GM12878 (cell line): ENCODE results near the gene CTXND2. TPM values are rescaled to one million over a fixed set of nuclear protein-coding genes. Genes with fewer than 3 reads are reported as not detected.

Source experiments
- ATAC-seq: fragments of 200-7000 bp; cut with Tn5 transposase; 3 replicates; pipeline ENCODE4 v1.9.1; 2020; ENCODE audit warnings: mild to moderate bottlenecking, moderate library complexity
- BruUV-seq: library from RNA; stranded (reverse); fragments of 400-500 nt; replicated peaks from 2 replicates; lab custom pipeline; 2021; lab: Mats Ljungman, UMichigan
- CTCF ChIA-PET: fragments of 300-600 bp; sonication (Branson Sonifier 250); formaldehyde crosslinking; extraction: SDS; loops from one replicate; lab custom pipeline; 2021; ENCODE audit warnings: inconsistent platforms; lab: Yijun Ruan, JAX
- POLR2A ChIA-PET: fragments of 350-600 bp; formaldehyde crosslinking; extraction: SDS; loops from one replicate; lab custom pipeline; 2021; ENCODE audit warnings: inconsistent platforms; lab: Charles Lee
- RAD21 ChIA-PET: fragments of 300-600 bp; sonication (Branson Sonifier 250); formaldehyde crosslinking; loops from one replicate; lab custom pipeline; 2023; ENCODE audit warnings: antibody characterized with exemption; ENCODE audit not compliant: unreplicated experiment; lab: Charles Lee
- SMC1A ChIA-PET: fragments of 300-600 bp; sonication (Branson Sonifier 250); formaldehyde crosslinking; loops from one replicate; lab custom pipeline; 2023; ENCODE audit not compliant: unreplicated experiment, uncharacterized antibody; lab: Charles Lee
- DNase-seq: peaks from one replicate; pipeline ENCODE4 v3.0.0-alpha.2; 2011; ENCODE audit warnings: low read depth, low spot score
- FAIRE-seq: peaks from 3 replicates; lab custom pipeline; 2011; peaks lifted over from hg19 to GRCh38; lab: Jason Lieb, UNC
- H2AFZ ChIP-seq: 2 replicates; pipeline ENCODE4 v1.6.0; 2011; ENCODE audit warnings: low read depth, low read length, control low read depth; ENCODE audit not compliant: control insufficient read depth
- H3K27ac ChIP-seq: 2 replicates; pipeline ENCODE4 v1.5.1; 2011; ENCODE audit warnings: control low read depth; ENCODE audit not compliant: control insufficient read depth, insufficient read depth
- H3K27me3 ChIP-seq, 2 experiments: replicated peaks in 1 of 2; 2 replicates each; pipeline versions ENCODE4 v1.6.0 to v1.6.1; 2011; ENCODE audit warnings: low read length in 1 of 2; ENCODE audit not compliant: control insufficient read depth in 2 of 2, insufficient read depth in 2 of 2
- H3K36me3 ChIP-seq, 2 experiments: 2 replicates each; pipeline ENCODE4 v1.5.1; 2011; ENCODE audit warnings: low read length in 1 of 2; ENCODE audit not compliant: control insufficient read depth in 2 of 2, insufficient read depth in 2 of 2
- H3K4me1 ChIP-seq: 2 replicates; pipeline ENCODE4 v1.6.1; 2011; ENCODE audit warnings: mild to moderate bottlenecking, low read length, moderate library complexity, mixed read lengths; ENCODE audit not compliant: control insufficient read depth, insufficient read depth
- H3K4me2 ChIP-seq: 2 replicates; pipeline ENCODE4 v1.6.0; 2011; ENCODE audit warnings: control low read depth; ENCODE audit not compliant: control insufficient read depth, insufficient read depth
- H3K4me3 ChIP-seq: fragments of 200-600 bp; sonication (generic); 2 replicates; pipeline ENCODE4 v1.5.1; 2016
- H3K79me2 ChIP-seq: 2 replicates; pipeline ENCODE4 v1.6.0; 2011; ENCODE audit warnings: low read length; ENCODE audit not compliant: control insufficient read depth, insufficient read depth
- H3K9ac ChIP-seq: 2 replicates; pipeline ENCODE4 v1.8.0; 2011; ENCODE audit warnings: low read length, control low read depth, mixed read lengths; ENCODE audit not compliant: control insufficient read depth, insufficient read depth
- H3K9me3 ChIP-seq: replicated peaks from 3 replicates; pipeline ENCODE4 v1.5.1; 2011; ENCODE audit warnings: mild to moderate bottlenecking, low read length; ENCODE audit not compliant: control insufficient read depth, insufficient read depth
- H4K20me1 ChIP-seq: 2 replicates; pipeline ENCODE4 v1.6.0; 2011; ENCODE audit not compliant: control insufficient read depth, insufficient read depth
- MLLT1 ChIP-seq: fragments of 450-650 bp; IDR thresholded peaks from 2 replicates; pipeline ENCODE4 v1.6.1; 2016; ENCODE audit warnings: mild to moderate bottlenecking
- RBBP5 ChIP-seq: fragments of 200-600 bp; sonication (generic); conservative IDR thresholded peaks from 2 replicates; pipeline ENCODE4 v1.6.1; 2016
- REST ChIP-seq: IDR thresholded peaks from 2 replicates; pipeline ENCODE4 v1.6.1; 2012; ENCODE audit warnings: mild to moderate bottlenecking, low read depth, low read length
- WGBS: methylation state at CpG from one replicate; pipeline ENCODE4 v1.1.6; 2016; ENCODE audit warnings: low lambda C conversion rate; ENCODE audit not compliant: insufficient replicate concordance, insufficient coverage; ENCODE audit errors: missing lambda C conversion rate; 5-methylcytosine and 5-hydroxymethylcytosine counted together
- in situ Hi-C: fragments of 300-500 bp; cut with MboI; formaldehyde crosslinking; loops from 9 replicates; pipeline ENCODE4 v1.14.3; 2018; ENCODE audit warnings: mixed read lengths
- intact Hi-C: fragments of 100-400 bp; cut with micrococcal nuclease; formaldehyde crosslinking; loops from one replicate; pipeline ENCODE4 v1.14.2; 2022; ENCODE audit not compliant: unreplicated experiment
- polyA plus RNA-seq, 11 experiments: library from polyadenylated mRNA; depleted of rRNA in 4 of 11; unstranded in 6 of 11; stranded (reverse) in 5 of 11; fragments of >200 nt; fragmentation: Nextera tagmentation in 4 of 11; fragmentation: Illumina TruSeq in 1 of 11; extraction: Ambion mirVana in 4 of 11; extraction: Trizol in 1 of 11; gene quantifications; 1 replicate in 1 of 11; 2 replicates in 10 of 11; pipeline versions ENCODE4 v1.2.1 to v1.2.3, GENCODE V29; 2011 to 2016; ENCODE audit warnings: inconsistent platforms in 2 of 11, missing spikeins in 2 of 11, low read depth in 1 of 11
- total RNA-seq, 4 experiments: library from RNA; depleted of rRNA in 3 of 4; stranded (reverse); fragments of >200 nt in 3 of 4; fragmentation: Illumina TruSeq in 1 of 4; extraction: Trizol in 1 of 4; gene quantifications; 2 replicates each; pipeline versions ENCODE4 v1.2.1 to v1.2.3, GENCODE V29; 2013 to 2021

Gene CTXND2
- total and polyA plus RNA-seq, 10 of the 15 experiments (the other 5 are each of a cell fraction or from before 2014, with no cell fraction given), result not detected

GRCh38 chr1:150842343-150842742, 44.6 kb upstream of the CTXND2 start:
- in situ Hi-C loops (no loop called here), intact Hi-C loops (loop anchor here (5.0 kb wide), 1 partner anchor 35 kb away; the partner anchor contains the start of gene ARNT)
- POLR2A ChIA-PET, result interaction anchor here (0.6 to 0.7 kb wide), 3 partner anchors 9 to 222 kb away, joined by 4 read pairs; no protein-coding TSS in a partner anchor
- FAIRE-seq (no peak), ATAC-seq (no peak), DNase-seq (no peak)
- H3K79me2 ChIP-seq, result no peaks in the 10 kb centered on the region
- CTCF ChIA-PET, result interaction anchor here (0.7 kb wide), 1 partner anchor 281 kb away, joined by 3 read pairs; no protein-coding TSS in a partner anchor
- no peaks in the 10 kb centered on the region for H3K27me3 ChIP-seq
- H3K9ac ChIP-seq, result no peak overlapping the region
- H3K4me2 ChIP-seq, result no peak overlapping the region
- SMC1A ChIA-PET, result interaction anchor here (1.0 kb wide), 1 partner anchor 10 kb away, joined by 3 read pairs; no protein-coding TSS in a partner anchor
- H4K20me1 ChIP-seq, result no peaks in the 10 kb centered on the region
- no peaks in the 10 kb centered on the region; a peak in 1 of 4 replicates for H3K36me3 ChIP-seq
- RAD21 ChIA-PET, result no interaction called here
- 100% methylated on average over 2 of the region's 2 CpGs for WGBS
- H3K27ac ChIP-seq, result no peak overlapping the region
- H3K4me1 ChIP-seq, result no peaks in the 10 kb centered on the region
- H3K4me3 ChIP-seq, result no peak overlapping the region
- TF ChIP-seq RBBP5 (no peak), MLLT1 (no peak), REST (no peak)
- H3K9me3 ChIP-seq, result no peaks in the 10 kb centered on the region
- no peak overlapping the region for H2AFZ ChIP-seq
- BruUV-seq, result no TSS peak
